ENCODE results near the gene CRY1. TPM values are rescaled to one million over a fixed set of nuclear protein-coding genes. Genes with fewer than 3 reads are reported as not detected.
"Not testable (repeated sequence)": the region's sequence is repeated elsewhere in the genome, so short reads cannot be mapped to it uniquely, and the experiment has no call there.

CRY1 gene
- total RNA-seq, 1 donor from 2014 or later = 10.8 TPM

DNA sequence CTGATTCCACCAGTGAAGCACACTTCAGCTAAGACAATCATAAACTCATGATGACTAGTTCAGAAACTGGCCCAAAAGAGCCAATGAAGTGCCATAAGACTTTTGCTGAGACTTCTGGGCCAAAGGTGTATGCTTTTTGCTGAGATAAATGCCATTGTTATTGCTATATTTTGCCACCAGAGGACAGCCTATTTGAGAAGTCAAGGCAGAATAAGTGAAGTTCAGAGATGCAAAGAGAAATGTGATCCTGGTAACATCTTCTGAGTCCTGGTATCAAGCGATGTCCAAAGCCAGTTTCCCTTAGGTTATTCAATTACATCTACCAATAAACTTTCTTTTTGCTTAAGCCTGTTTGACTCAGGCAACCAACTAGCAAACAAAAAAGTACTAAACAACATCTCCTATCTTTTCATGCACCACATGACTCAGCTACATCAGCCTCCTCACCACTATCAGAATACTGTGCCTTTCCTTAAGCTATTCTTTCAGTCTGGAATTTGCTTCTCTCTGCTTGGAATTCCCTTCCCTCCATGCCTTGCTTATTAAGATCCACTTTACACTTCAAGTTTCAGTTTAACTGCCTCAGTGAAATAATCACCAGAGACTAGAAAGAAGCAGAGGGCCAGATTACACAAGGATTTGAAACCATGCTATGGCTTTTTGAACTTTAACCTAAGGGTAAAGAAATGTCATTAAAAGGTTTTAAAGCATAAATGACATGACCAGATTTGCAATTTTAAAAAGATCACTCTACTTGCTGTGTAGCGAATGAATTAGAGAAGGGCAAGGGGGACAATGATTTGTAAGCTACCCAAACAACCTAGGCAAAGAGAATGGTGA lies 14.0 kb downstream of the CRY1 start:
- DNase-seq (ENCODE audit: low read depth) (peak; percentile 69), FAIRE-seq (no peak)
- no peaks in the 10 kb centered on the region for H3K36me3 ChIP-seq (ENCODE audit: control insufficient read depth, insufficient read depth, low read length)
- no peak overlapping the region for H3K4me3 ChIP-seq (ENCODE audit: low read depth, low read length)
- H3K27me3 ChIP-seq (ENCODE audit: control insufficient read depth, insufficient read depth, low read length) = no peaks in the 10 kb centered on the region
- TF ChIP-seq, protein P1, sequence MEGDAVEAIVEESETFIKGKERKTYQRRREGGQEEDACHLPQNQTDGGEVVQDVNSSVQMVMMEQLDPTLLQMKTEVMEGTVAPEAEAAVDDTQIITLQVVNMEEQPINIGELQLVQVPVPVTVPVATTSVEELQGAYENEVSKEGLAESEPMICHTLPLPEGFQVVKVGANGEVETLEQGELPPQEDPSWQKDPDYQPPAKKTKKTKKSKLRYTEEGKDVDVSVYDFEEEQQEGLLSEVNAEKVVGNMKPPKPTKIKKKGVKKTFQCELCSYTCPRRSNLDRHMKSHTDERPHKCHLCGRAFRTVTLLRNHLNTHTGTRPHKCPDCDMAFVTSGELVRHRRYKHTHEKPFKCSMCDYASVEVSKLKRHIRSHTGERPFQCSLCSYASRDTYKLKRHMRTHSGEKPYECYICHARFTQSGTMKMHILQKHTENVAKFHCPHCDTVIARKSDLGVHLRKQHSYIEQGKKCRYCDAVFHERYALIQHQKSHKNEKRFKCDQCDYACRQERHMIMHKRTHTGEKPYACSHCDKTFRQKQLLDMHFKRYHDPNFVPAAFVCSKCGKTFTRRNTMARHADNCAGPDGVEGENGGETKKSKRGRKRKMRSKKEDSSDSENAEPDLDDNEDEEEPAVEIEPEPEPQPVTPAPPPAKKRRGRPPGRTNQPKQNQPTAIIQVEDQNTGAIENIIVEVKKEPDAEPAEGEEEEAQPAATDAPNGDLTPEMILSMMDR (IDR thresholded peaks at IDR 0.05; ENCODE audit: insufficient read depth, low read length, severe bottlenecking) = peak; percentile 57

DNA sequence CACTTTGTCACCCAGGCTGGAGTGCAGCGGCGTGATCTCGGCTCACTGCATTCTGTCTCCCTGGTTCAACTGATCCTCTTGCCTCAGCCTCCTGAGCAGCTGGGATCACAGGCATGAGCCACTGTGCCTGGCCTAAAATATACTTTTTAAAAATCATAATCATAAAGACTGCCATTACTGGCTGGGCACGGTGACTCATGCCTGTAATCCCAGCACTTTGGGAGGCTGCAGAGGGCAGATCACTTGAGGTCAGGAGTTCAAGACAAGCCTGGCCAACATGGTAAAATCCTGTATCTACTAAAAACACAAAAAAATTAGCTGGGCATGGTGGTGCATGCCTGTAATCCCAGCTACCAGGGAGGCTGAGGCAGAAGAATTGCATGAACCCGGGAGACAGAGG lies 20.1 kb downstream of the CRY1 start:
- not testable (repeated sequence) for FAIRE-seq; H3K4me3 ChIP-seq (ENCODE audit: low read depth, low read length); H3K36me3 ChIP-seq (ENCODE audit: control insufficient read depth, insufficient read depth, low read length); H3K27me3 ChIP-seq (ENCODE audit: control insufficient read depth, insufficient read depth, low read length); DNase-seq (ENCODE audit: low read depth)

DNA sequence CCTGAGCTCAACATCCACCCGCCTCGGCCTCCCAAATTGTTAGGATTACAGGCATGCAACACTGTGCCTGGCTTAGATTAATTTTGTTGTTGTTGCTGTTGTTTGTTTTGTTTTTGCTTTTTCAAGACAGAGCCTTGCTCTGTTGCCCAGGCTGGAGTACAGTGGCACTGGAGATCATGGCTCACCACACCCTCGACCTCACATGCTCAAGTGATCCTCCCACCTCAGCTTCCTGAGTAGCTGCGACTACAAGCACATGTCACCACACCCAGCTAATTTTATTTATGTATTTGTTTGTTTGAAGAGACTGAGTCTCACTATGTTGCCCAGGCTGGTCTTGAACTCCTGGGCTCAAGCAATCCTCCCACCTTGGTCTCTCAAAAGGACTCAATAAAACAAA lies 26.7 kb downstream of the CRY1 start:
- no peak for FAIRE-seq
- Histone ChIP-seq H3K27me3 (ENCODE audit: control insufficient read depth, insufficient read depth, low read length) (no peaks in the 10 kb centered on the region), H3K36me3 (ENCODE audit: control insufficient read depth, insufficient read depth, low read length) (no peaks in the 10 kb centered on the region), H3K4me3 (ENCODE audit: low read depth, low read length) (no peak overlapping the region)
- TF ChIP-seq, protein P1 (IDR thresholded peaks at IDR 0.05; ENCODE audit: insufficient read depth, low read length, severe bottlenecking) = no peak
- DNase-seq (ENCODE audit: low read depth) = no peak

DNA sequence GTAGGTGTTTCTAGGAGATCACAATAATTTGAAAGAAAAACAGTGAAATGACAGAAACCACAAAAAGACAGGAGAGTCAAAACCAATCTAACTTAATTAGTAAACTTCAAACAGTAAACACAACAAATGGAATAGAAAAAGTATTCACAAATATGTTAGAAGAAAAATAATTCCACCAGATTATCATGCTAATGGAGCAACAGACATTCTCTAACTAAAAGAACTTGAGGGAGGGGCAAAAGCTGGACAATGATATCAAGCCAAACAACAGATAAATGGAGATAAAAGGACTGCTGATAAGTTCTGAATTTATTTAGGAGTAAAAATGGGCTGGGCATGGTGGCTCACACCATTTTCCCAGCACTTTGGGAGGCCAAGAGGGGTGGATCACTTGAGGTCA lies 28.7 kb downstream of the CRY1 start:
- TF ChIP-seq, protein P1 (IDR thresholded peaks at IDR 0.05; ENCODE audit: insufficient read depth, low read length, severe bottlenecking) = no peak
- FAIRE-seq (no peak), DNase-seq (ENCODE audit: low read depth) (no peak)
- no peaks in the 10 kb centered on the region for H3K27me3 ChIP-seq (ENCODE audit: control insufficient read depth, insufficient read depth, low read length)
- no peaks in the 10 kb centered on the region for H3K36me3 ChIP-seq (ENCODE audit: control insufficient read depth, insufficient read depth, low read length)
- no peak overlapping the region for H3K4me3 ChIP-seq (ENCODE audit: low read depth, low read length)

DNA sequence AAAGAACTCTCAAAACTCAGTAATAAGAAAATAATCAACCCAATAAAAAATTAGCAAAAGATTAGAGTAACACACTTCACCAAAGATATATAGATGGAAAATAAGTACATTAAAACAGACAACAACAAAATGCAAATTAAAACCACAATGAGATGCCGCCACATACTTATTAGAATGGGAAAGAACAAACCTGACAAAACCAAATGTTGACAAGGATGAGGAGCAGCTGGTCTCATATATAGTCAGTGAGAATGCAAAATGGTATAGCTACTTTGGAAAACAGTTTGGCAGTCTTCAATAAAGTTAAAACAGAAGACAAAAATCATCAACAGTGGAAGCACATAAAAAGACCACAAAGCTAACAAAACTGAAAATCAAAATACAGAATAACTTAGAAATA lies 29.1 kb downstream of the CRY1 start:
- TF ChIP-seq, protein P1 (IDR thresholded peaks at IDR 0.05; ENCODE audit: insufficient read depth, low read length, severe bottlenecking) = no peak
- DNase-seq (ENCODE audit: low read depth) (no peak), FAIRE-seq (no peak)
- Histone ChIP-seq H3K27me3 (ENCODE audit: control insufficient read depth, insufficient read depth, low read length) (no peaks in the 10 kb centered on the region), H3K36me3 (ENCODE audit: control insufficient read depth, insufficient read depth, low read length) (no peaks in the 10 kb centered on the region), H3K4me3 (ENCODE audit: low read depth, low read length) (no peak overlapping the region)

DNA sequence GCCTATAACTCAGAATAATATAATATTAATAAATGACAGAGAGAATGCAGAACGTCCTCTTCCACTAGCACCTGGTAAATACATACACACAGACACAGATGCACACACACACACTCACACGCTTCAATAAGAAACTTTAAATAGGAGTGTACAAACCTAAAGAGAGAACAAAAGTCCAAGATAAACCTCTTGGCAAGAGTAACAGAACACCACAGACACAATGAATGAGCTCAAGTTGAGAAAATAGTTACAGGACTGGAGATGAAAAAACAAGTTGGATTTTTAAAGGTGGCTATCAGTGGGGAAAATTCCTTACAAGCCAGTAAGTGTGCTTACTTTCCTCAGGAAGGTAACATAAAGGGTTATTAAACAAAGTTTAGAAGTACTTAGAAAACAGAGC lies 35.2 kb downstream of the CRY1 start:
- Histone ChIP-seq H3K4me3 (ENCODE audit: low read depth, low read length) (no peak overlapping the region), H3K36me3 (ENCODE audit: control insufficient read depth, insufficient read depth, low read length) (no peaks in the 10 kb centered on the region), H3K27me3 (ENCODE audit: control insufficient read depth, insufficient read depth, low read length) (no peaks in the 10 kb centered on the region)
- TF ChIP-seq, protein P1 (IDR thresholded peaks at IDR 0.05; ENCODE audit: insufficient read depth, low read length, severe bottlenecking) = no peak
- no peak for DNase-seq (ENCODE audit: low read depth)
- no peak for FAIRE-seq
